Astrocyte (in vitro differentiated cells and primary cell): ENCODE data around the gene UFSP1.

Experiments
- CTCF ChIP-seq: IDR thresholded peaks from 2 replicates; pipeline ENCODE4 v1.5.1; 2011; ENCODE audit warnings: low read depth, mild to moderate bottlenecking, inconsistent platforms, low read length, moderate library complexity; ENCODE audit not compliant: insufficient read depth
- EZH2 ChIP-seq: IDR thresholded peaks from 2 replicates; pipeline ENCODE4 v1.6.1; 2012; ENCODE audit warnings: mild to moderate bottlenecking, low read length, inconsistent platforms; ENCODE audit not compliant: insufficient read depth

- no peak for TF ChIP-seq EZH2
- no peak for TF ChIP-seq CTCF
Observed at GRCh38 chr7:100888988-100889750, at the start of gene UFSP1.
